Measurements from ENCODE around the gene TNRC6C. TPM values are rescaled to one million over a fixed set of nuclear protein-coding genes. Genes with fewer than 3 reads are reported as not detected.
"Not testable (repeated sequence)": the region's sequence is repeated elsewhere in the genome, so short reads cannot be mapped to it uniquely, and the experiment has no call there.

Gene TNRC6C
- total RNA-seq, 4 donors from 2014 or later, result 6.4 to 20.5 (median 10.5) TPM

DNA sequence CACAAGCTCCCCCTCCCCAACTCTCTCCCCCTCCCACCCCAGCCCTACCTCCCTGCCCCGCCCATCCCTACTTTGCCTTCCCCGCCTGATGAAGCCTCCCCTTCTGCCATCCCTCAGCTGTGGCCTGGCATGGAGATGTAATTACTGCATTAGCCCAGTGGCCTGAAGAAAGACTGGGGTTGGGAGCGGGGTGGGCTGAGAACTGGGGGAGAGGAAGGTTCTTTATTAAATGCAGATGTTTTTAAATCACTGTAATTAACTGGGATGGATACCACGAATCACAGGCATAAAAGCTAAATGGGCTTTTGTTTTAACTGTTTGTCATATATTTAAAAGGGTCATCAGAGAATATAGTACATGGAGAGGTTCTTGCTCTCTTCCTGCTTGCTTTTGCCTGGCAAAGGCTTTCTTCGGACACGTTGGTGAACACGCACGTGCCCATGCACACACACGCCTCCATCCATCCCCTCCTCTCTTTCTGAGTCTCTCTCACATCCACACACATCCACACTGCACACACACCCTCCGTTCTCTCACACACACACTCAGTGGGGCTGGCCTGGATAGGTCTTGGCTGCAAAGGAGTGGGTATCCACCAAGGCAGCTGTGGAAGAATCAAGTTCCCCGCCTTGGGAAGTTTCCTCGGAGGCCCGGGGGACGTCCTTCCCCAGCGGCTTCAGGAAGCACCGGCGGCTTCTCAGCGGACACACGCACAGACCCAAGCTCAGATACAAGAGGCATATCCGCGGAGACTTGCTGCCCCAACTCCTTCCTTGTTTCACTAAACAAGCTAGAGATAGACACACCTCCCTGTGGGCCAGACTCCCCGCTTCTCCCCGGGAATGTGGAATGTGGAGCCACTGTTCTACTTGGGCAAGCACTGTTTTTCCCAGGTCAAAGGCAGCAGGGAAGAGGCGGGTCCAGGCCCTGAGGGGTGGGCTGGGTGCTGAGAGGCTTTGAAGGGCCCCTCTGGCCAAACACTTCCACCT, 27.4 kb upstream of the TNRC6C start:
- TF ChIP-seq, protein P1, sequence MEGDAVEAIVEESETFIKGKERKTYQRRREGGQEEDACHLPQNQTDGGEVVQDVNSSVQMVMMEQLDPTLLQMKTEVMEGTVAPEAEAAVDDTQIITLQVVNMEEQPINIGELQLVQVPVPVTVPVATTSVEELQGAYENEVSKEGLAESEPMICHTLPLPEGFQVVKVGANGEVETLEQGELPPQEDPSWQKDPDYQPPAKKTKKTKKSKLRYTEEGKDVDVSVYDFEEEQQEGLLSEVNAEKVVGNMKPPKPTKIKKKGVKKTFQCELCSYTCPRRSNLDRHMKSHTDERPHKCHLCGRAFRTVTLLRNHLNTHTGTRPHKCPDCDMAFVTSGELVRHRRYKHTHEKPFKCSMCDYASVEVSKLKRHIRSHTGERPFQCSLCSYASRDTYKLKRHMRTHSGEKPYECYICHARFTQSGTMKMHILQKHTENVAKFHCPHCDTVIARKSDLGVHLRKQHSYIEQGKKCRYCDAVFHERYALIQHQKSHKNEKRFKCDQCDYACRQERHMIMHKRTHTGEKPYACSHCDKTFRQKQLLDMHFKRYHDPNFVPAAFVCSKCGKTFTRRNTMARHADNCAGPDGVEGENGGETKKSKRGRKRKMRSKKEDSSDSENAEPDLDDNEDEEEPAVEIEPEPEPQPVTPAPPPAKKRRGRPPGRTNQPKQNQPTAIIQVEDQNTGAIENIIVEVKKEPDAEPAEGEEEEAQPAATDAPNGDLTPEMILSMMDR (IDR thresholded peaks at IDR 0.05), result no peak
- ATAC-seq (ENCODE audit: low FRiP score) (no peak), DNase-seq (ENCODE audit: low spot score) (no peak)

DNA sequence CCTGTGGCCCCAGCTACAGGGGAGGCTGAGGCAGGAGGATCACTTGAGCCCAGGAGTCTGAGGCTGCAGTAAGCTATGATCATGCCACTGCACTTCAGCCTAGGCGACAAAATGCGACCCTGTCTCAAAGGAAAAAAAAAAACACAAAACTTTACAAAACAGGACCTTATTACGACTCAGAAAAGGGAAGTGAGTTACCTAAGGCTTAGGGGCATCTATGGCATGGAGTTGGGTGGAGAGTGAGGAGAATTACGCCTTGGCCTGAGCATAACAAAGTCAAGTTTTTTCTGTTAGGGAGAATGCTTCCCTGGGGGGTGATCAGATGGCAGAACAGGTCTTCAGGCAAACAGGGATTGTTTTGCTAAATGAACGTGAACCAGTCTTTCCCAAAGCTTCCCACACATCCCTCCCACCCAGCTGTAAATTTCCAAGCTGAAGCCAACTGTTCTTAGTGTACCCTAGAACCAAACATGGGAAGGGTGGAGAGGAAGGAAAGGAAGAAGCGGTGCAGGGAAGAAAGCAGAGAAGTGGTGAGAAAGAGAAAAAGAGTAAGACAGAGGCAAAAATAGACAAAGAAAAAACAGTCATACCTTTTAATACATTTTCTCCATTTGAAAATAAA, 24.6 kb upstream of the TNRC6C start:
- DNase-seq (ENCODE audit: low spot score) (no peak), ATAC-seq (ENCODE audit: low FRiP score) (no peak)
- TF ChIP-seq, protein P1 (IDR thresholded peaks at IDR 0.05), result no peak

- DNase-seq (ENCODE audit: low spot score) (no peak), ATAC-seq (ENCODE audit: low FRiP score) (no peak)
- TF ChIP-seq, protein P1 (IDR thresholded peaks at IDR 0.05), result no peak
Observed at GRCh38 chr17:77935121-77935571, 23.4 kb upstream of the TNRC6C start.

GRCh38 chr17:77935744-77936143, 22.8 kb upstream of the TNRC6C start:
- not testable (repeated sequence) for ATAC-seq (ENCODE audit: low FRiP score); DNase-seq (ENCODE audit: low spot score)

GRCh38 chr17:77936881-77937280, 21.6 kb upstream of the TNRC6C start:
- ATAC-seq (ENCODE audit: low FRiP score) (no peak), DNase-seq (ENCODE audit: low spot score) (no peak)
- TF ChIP-seq, protein P1 (IDR thresholded peaks at IDR 0.05), result no peak

DNA sequence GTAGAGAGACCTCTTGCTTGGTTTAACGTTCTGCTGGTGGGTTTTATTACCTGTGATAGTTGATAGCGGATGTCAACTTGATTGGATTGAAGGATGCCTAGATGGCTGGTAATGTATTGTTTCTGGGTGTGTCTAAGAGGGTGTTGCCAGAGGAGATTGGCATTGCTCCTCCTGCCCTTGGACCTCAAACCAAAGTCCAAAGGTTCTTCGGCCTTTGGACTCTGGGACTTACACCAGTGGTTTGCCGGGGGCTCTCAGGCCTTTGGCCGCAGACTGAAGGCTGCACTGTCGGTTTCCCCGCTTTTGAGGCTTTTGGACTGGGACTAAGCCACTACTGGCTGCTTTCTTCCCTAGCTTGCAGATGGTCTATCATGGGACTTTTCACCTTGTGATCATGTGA, 17.5 kb upstream of the TNRC6C start:
- TF ChIP-seq, protein P1 (IDR thresholded peaks at IDR 0.05), result no peak
- no peak for ATAC-seq (ENCODE audit: low FRiP score)
- DNase-seq (ENCODE audit: low spot score), result no peak

DNA sequence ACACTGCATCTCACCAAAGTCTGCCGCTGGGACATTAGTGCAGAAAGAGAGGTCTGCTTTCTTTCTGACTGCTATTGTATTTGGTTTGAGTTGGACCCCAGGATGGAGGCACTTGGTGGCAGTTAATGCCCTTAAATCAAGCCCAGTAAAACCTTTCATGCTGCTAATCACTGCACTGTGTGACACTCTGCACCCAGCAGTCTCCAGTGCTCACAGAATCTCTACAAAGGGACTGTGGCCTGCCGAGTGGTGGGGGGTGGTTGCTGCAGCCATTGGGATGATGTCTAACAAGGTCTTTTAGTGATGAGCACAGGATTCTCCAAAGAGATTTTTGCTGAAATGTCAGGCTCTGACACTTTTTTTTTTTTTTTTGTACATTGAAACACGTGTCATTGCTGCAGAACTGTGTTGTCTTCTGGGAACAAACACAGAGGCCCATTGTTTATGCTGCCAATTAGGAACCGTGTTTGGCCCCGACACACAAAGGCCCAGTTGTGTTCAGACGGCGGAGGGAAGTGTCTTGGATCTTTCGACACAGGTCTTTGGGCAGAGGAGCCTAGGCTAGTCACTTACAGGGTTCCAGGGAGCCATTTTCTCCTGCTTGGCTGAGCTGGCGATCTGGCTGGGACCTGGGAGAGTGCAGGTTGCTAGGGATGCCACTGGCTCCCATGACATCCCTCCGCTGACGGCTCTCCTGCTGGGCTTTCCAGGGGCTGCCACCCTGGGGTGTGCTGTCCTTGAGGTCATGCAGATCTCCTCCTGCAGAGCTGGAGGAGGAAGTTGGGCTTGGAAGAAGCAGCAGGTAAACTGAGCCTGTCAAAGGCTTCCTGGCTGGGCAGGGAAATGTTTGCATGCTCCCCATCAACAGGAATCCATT, 16.2 kb upstream of the TNRC6C start:
- ATAC-seq (ENCODE audit: low FRiP score) (no peak), DNase-seq (ENCODE audit: low spot score) (no peak)
- TF ChIP-seq, protein P1 (IDR thresholded peaks at IDR 0.05), result no peak

All from omental fat pad (tissue), 4 donors.